HFF-Myc (cell line): ENCODE data around the gene ARHGEF9.
"Not testable (repeated sequence)": the region's sequence is repeated elsewhere in the genome, so short reads cannot be mapped to it uniquely, and the experiment has no call there.

Source experiments
- DNase-seq: peaks from one replicate; pipeline ENCODE4 v3.0.0-alpha.2; 2011; ENCODE audit warnings: low read depth; ENCODE audit errors: extremely low read depth
- H3K4me3 ChIP-seq: replicated peaks from 2 replicates; pipeline ENCODE4 v1.5.1; 2011; ENCODE audit warnings: low read depth, mild to moderate bottlenecking, control low read depth, low read length
- CTCF ChIP-seq: IDR thresholded peaks from 2 replicates; pipeline ENCODE4 v1.5.1; 2012; ENCODE audit warnings: mild to moderate bottlenecking, low read depth, low read length, control low read depth; ENCODE audit errors: missing control alignments

The ARHGEF9 gene

GRCh38 chrX:63784902-63785707 is at the start of gene ARHGEF9:
Gene ARHGEF9, minus strand, starts transcription at chrX:63785214. Its CDS starts 69 bp downstream, at chrX:63785145.
- H3K4me3 ChIP-seq: no peak within 1 kb of the TSS
- no peak for DNase-seq
- no peak for TF ChIP-seq CTCF

- not testable (repeated sequence) for DNase-seq, H3K4me3 ChIP-seq
Measured at GRCh38 chrX:63825446-63825845, 40.4 kb upstream of the ARHGEF9 start.

GRCh38 chrX:63818156-63818555 is 33.1 kb upstream of the ARHGEF9 start:
- no peak for TF ChIP-seq CTCF
- DNase-seq: no peak
- H3K4me3 ChIP-seq: no peak overlapping the region

GRCh38 chrX:63817696-63818095 is 32.7 kb upstream of the ARHGEF9 start:
- no peak for DNase-seq
- no peak overlapping the region for H3K4me3 ChIP-seq
- TF ChIP-seq CTCF: no peak

- no peak overlapping the region for H3K4me3 ChIP-seq
- no peak for DNase-seq
- TF ChIP-seq CTCF: no peak
Measured at GRCh38 chrX:63812823-63813222, 27.8 kb upstream of the ARHGEF9 start.

- no peak overlapping the region for H3K4me3 ChIP-seq
- DNase-seq: no peak
- TF ChIP-seq CTCF: no peak
Measured at GRCh38 chrX:63810746-63811145, 25.7 kb upstream of the ARHGEF9 start.

GRCh38 chrX:63809173-63809572 is 24.2 kb upstream of the ARHGEF9 start:
- no peak for DNase-seq
- no peak for TF ChIP-seq CTCF
- no peak overlapping the region for H3K4me3 ChIP-seq

GRCh38 chrX:63795406-63795805 is 10.4 kb upstream of the ARHGEF9 start:
- DNase-seq, H3K4me3 ChIP-seq: not testable (repeated sequence)
